Colonic mucosa (tissue), 4 donors: Measurements from ENCODE around the gene ADAM12. TPM values are rescaled to one million over a fixed set of nuclear protein-coding genes. Genes with fewer than 3 reads are reported as not detected.

Source experiments
- DNase-seq: peaks from one replicate; pipeline ENCODE4 v3.0.0-alpha.2; 2020
- H3K27ac ChIP-seq: fragments of 200-600 bp; one replicate; pipeline ENCODE4 v1.8.0; 2021
- H3K27me3 ChIP-seq: fragments of 200-600 bp; one replicate; pipeline ENCODE4 v1.8.0; 2021
- H3K36me3 ChIP-seq: fragments of 200-600 bp; one replicate; pipeline ENCODE4 v1.8.0; 2021
- H3K4me1 ChIP-seq: fragments of 200-600 bp; one replicate; pipeline ENCODE4 v1.8.0; 2021; ENCODE audit warnings: mild to moderate bottlenecking
- H3K4me3 ChIP-seq: fragments of 200-600 bp; one replicate; pipeline ENCODE4 v1.8.0; 2021
- H3K9ac ChIP-seq, 2 donors: one replicate each; pipeline ENCODE4 v1.7.0; 2013; ENCODE audit warnings: control low read depth in 2 of 2, low read depth in 2 of 2, low read length in 2 of 2
- H3K9me3 ChIP-seq: fragments of 200-600 bp; one replicate; pipeline ENCODE4 v1.8.0; 2021
- CTCF ChIP-seq: fragments of 200-600 bp; IDR thresholded peaks from one replicate; pipeline ENCODE4 v1.8.0; 2022; ENCODE audit warnings: antibody characterized with exemption, mild to moderate bottlenecking
- intact Hi-C: fragments of 100-400 bp; cut with DNase I; formaldehyde crosslinking; loops from one replicate; pipeline ENCODE4 v1.14.1; 2022
- total RNA-seq, 2 donors: library from RNA; stranded (reverse); fragmentation: NEBNext Ultra II Directional in 1 of 2; extraction: Animal tissue kit (Norgen Biotek cat#: 25700) in 1 of 2; gene quantifications; one replicate each; pipeline ENCODE4 v1.2.1, GENCODE V29; 2021
- donor health status: healthy.
- donor health status: DM: no; HTN: no; CAD: no.
- donor health status: DM: no; HTN: no; CAD: no.

Gene ADAM12
- total RNA-seq, 2 donors from 2014 or later: 0.30 to 0.64 TPM

GRCh38 chr10:126083009-126083408, 305.3 kb downstream of the ADAM12 start:
- H3K9me3 ChIP-seq: no peaks in the 10 kb centered on the region
- H3K36me3 ChIP-seq: no peaks in the 10 kb centered on the region
- H3K9ac ChIP-seq: no peak overlapping the region
- intact Hi-C loops: no loop called here
- H3K27me3 ChIP-seq: no peaks in the 10 kb centered on the region
- no peak overlapping the region for H3K4me3 ChIP-seq
- no peak for DNase-seq
- H3K4me1 ChIP-seq: no peaks in the 10 kb centered on the region
- no peak overlapping the region for H3K27ac ChIP-seq
- TF ChIP-seq CTCF: no peak

GRCh38 chr10:126081841-126082466, 306.3 kb downstream of the ADAM12 start:
- H3K27ac ChIP-seq: no peak overlapping the region
- TF ChIP-seq CTCF: no peak
- H3K9ac ChIP-seq: no peak overlapping the region
- no peaks in the 10 kb centered on the region for H3K9me3 ChIP-seq
- no peaks in the 10 kb centered on the region for H3K36me3 ChIP-seq
- DNase-seq: no peak
- no peak overlapping the region for H3K4me3 ChIP-seq
- no peaks in the 10 kb centered on the region for H3K27me3 ChIP-seq
- intact Hi-C loops: no loop called here
- no peaks in the 10 kb centered on the region for H3K4me1 ChIP-seq

GRCh38 chr10:126080879-126081411, 307.3 kb downstream of the ADAM12 start:
- Histone ChIP-seq H3K27me3 (no peaks in the 10 kb centered on the region), H3K4me3 (no peak overlapping the region), H3K9me3 (no peaks in the 10 kb centered on the region), H3K9ac (no peak overlapping the region), H3K4me1 (no peaks in the 10 kb centered on the region), H3K36me3 (no peaks in the 10 kb centered on the region), H3K27ac (no peak overlapping the region)
- DNase-seq: no peak
- no peak for TF ChIP-seq CTCF
- intact Hi-C loops: no loop called here

GRCh38 chr10:126080291-126080825, 307.9 kb downstream of the ADAM12 start:
- DNase-seq: no peak
- intact Hi-C loops: no loop called here
- H3K9ac ChIP-seq: no peak overlapping the region

GRCh38 chr10:126075009-126075408, 313.3 kb downstream of the ADAM12 start:
- H3K9me3 ChIP-seq: no peaks in the 10 kb centered on the region
- H3K9ac ChIP-seq: no peak overlapping the region

More at GRCh38 chr10:126080291-126080825, 307.9 kb downstream of the ADAM12 start:
- no peaks in the 10 kb centered on the region for H3K36me3 ChIP-seq
- no peak overlapping the region for H3K4me3 ChIP-seq
- H3K27me3 ChIP-seq: no peaks in the 10 kb centered on the region
- no peak overlapping the region for H3K27ac ChIP-seq
- H3K9me3 ChIP-seq: no peaks in the 10 kb centered on the region
- no peak for TF ChIP-seq CTCF
- H3K4me1 ChIP-seq: no peaks in the 10 kb centered on the region

More at GRCh38 chr10:126075009-126075408, 313.3 kb downstream of the ADAM12 start:
- intact Hi-C loops: no loop called here
- Histone ChIP-seq H3K36me3 (no peaks in the 10 kb centered on the region), H3K4me1 (no peaks in the 10 kb centered on the region), H3K27ac (no peak overlapping the region), H3K27me3 (no peaks in the 10 kb centered on the region), H3K4me3 (no peak overlapping the region)
- no peak for TF ChIP-seq CTCF
- no peak for DNase-seq
